Caco-2 (cell line): Measurements from ENCODE around the gene FNDC7. TPM values are rescaled to one million over a fixed set of nuclear protein-coding genes. Genes with fewer than 3 reads are reported as not detected.

Source experiments
- BruUV-seq: library from RNA; stranded (reverse); fragments of 400-500 nt; replicated peaks from 2 replicates; lab custom pipeline; 2021; lab: Mats Ljungman, UMichigan
- CTCF ChIA-PET: fragments of 300-600 bp; sonication (Branson Sonifier 250); formaldehyde crosslinking; loops from one replicate; lab custom pipeline; 2022; ENCODE audit warnings: antibody characterized with exemption; lab: Charles Lee
- POLR2A ChIA-PET: fragments of 300-600 bp; sonication (Branson Sonifier 250); formaldehyde crosslinking; loops from one replicate; lab custom pipeline; 2022; ENCODE audit warnings: antibody characterized with exemption; lab: Charles Lee
- DNase-seq, 2 experiments: peaks; one replicate each; pipeline versions ENCODE4 v3.0.0 to v3.0.0-alpha.2; 2020 to 2022
- H3K27me3 ChIP-seq: replicated peaks from 2 replicates; pipeline ENCODE4 v1.6.0; 2011; ENCODE audit warnings: low read length; ENCODE audit not compliant: control insufficient read depth, insufficient read depth
- H3K36me3 ChIP-seq: 2 replicates; pipeline ENCODE4 v1.5.1; 2011; ENCODE audit warnings: low read length; ENCODE audit not compliant: control insufficient read depth, insufficient read depth
- H3K4me1 ChIP-seq: fragments of 250-450 bp; sonication (Bioruptor Pico); 2 replicates; pipeline ENCODE4 v1.5.1; 2020; ENCODE audit warnings: mild to moderate bottlenecking
- H3K4me3 ChIP-seq: 2 replicates; pipeline ENCODE4 v1.5.1; 2011; ENCODE audit warnings: low read depth, mild to moderate bottlenecking, control low read depth, low read length
- H3K9me3 ChIP-seq: fragments of 250-450 bp; sonication (Bioruptor Pico); 2 replicates; pipeline ENCODE4 v1.5.1; 2020; ENCODE audit warnings: mild to moderate bottlenecking, moderate library complexity
- H3K27ac Mint-ChIP-seq: one replicate; pipeline ENCODE4 v1.8.0; 2022; ENCODE audit warnings: mixed read lengths; ENCODE audit not compliant: unreplicated experiment
- H3K27me3 Mint-ChIP-seq: one replicate; pipeline ENCODE4 v1.8.0; 2022; ENCODE audit warnings: mixed read lengths; ENCODE audit not compliant: insufficient read depth, unreplicated experiment
- H3K36me3 Mint-ChIP-seq: one replicate; pipeline ENCODE4 v1.8.0; 2022; ENCODE audit warnings: mild to moderate bottlenecking, mixed read lengths; ENCODE audit not compliant: insufficient read depth, unreplicated experiment
- H3K4me1 Mint-ChIP-seq: one replicate; pipeline ENCODE4 v1.8.0; 2022; ENCODE audit warnings: low read depth, mixed read lengths; ENCODE audit not compliant: unreplicated experiment
- H3K4me3 Mint-ChIP-seq: one replicate; pipeline ENCODE4 v1.8.0; 2022; ENCODE audit warnings: mild to moderate bottlenecking, moderate library complexity, mixed read lengths; ENCODE audit not compliant: unreplicated experiment
- H3K9me3 Mint-ChIP-seq: one replicate; pipeline ENCODE4 v1.8.0; 2022; ENCODE audit warnings: mixed read lengths; ENCODE audit not compliant: unreplicated experiment
- CTCF ChIP-seq, 2 experiments: fragments of 200-600 bp in 1 of 2; IDR thresholded peaks; 1 replicate in 1 of 2; 2 replicates in 1 of 2; pipeline versions ENCODE4 v1.5.1 to v1.8.0; 2011 to 2022; ENCODE audit warnings: antibody characterized with exemption in 1 of 2, control low read depth in 1 of 2, inconsistent platforms in 1 of 2, low read depth in 1 of 2, low read length in 1 of 2, mild to moderate bottlenecking in 1 of 2, moderate library complexity in 1 of 2; ENCODE audit not compliant: insufficient read depth in 1 of 2, severe bottlenecking in 1 of 2, unreplicated experiment in 1 of 2
- intact Hi-C: fragments of 100-400 bp; cut with micrococcal nuclease; formaldehyde crosslinking; loops from one replicate; pipeline ENCODE4 v1.10.0; 2022; ENCODE audit not compliant: unreplicated experiment
- total RNA-seq: library from RNA; stranded (reverse); gene quantifications from 2 replicates; pipeline ENCODE4 v1.2.3, GENCODE V29; 2022

FNDC7 gene
- total RNA-seq, 1 experiment from 2014 or later, result not detected

- H3K9me3 ChIP-seq, result no peaks in the 10 kb centered on the region
- no peaks in the 10 kb centered on the region for H3K9me3 Mint-ChIP-seq
- ChIA-PET CTCF (no interaction called here), POLR2A (no interaction called here)
- no peak overlapping the region for H3K4me3 Mint-ChIP-seq
- no peak overlapping the region for H3K4me3 ChIP-seq
- H3K4me1 ChIP-seq, result no peaks in the 10 kb centered on the region
- no peak for TF ChIP-seq CTCF (IDR thresholded peaks at IDR 0.05; ENCODE audit: insufficient read depth in 1 of 2, low read depth in 1 of 2, low read length in 1 of 2, severe bottlenecking in 1 of 2, unreplicated experiment in 1 of 2)
- peaks cover 9% of the 10 kb centered on the region for H3K36me3 Mint-ChIP-seq
- no peak overlapping the region for H3K27ac Mint-ChIP-seq
- no peak for DNase-seq
- no peaks in the 10 kb centered on the region for H3K27me3 Mint-ChIP-seq
- intact Hi-C loops, result no loop called here
- H3K27me3 ChIP-seq, result no peaks in the 10 kb centered on the region
- no peaks in the 10 kb centered on the region for H3K36me3 ChIP-seq
- H3K4me1 Mint-ChIP-seq, result no peaks in the 10 kb centered on the region
- BruUV-seq, result no TSS peak
These were observed 29.5 kb downstream of the FNDC7 start for GRCh38 chr1:108742253-108742652.

GRCh38 chr1:108745980-108746381, 33.3 kb downstream of the FNDC7 start:
- H3K27ac Mint-ChIP-seq, result peak overlapping the region; percentile 100
- peaks cover 9% of the 10 kb centered on the region for H3K4me1 Mint-ChIP-seq
- no TSS peak for BruUV-seq
- intact Hi-C loops, result loop anchor here (1.0 to 5.0 kb wide), 3 partner anchors 20 to 54 kb away; partner anchors contain the start of gene PRPF38B
- H3K4me1 ChIP-seq, result no peaks in the 10 kb centered on the region
- no peaks in the 10 kb centered on the region for H3K9me3 Mint-ChIP-seq
- H3K27me3 Mint-ChIP-seq, result no peaks in the 10 kb centered on the region
- H3K27me3 ChIP-seq, result no peaks in the 10 kb centered on the region
- no peak overlapping the region for H3K4me3 ChIP-seq
- peaks cover 12% of the 10 kb centered on the region for H3K36me3 Mint-ChIP-seq
- H3K36me3 ChIP-seq, result no peaks in the 10 kb centered on the region
- TF ChIP-seq CTCF (IDR thresholded peaks at IDR 0.05; ENCODE audit: insufficient read depth in 1 of 2, low read depth in 1 of 2, low read length in 1 of 2, severe bottlenecking in 1 of 2, unreplicated experiment in 1 of 2), result no peak
- CTCF ChIA-PET, result no interaction called here
- DNase-seq, result no peak
- POLR2A ChIA-PET, result no interaction called here
- no peaks in the 10 kb centered on the region for H3K9me3 ChIP-seq
- H3K4me3 Mint-ChIP-seq, result peak overlapping the region; percentile 100

GRCh38 chr1:108746382-108747170, 33.9 kb downstream of the FNDC7 start, which contains the start of gene STXBP3:
Gene STXBP3 (plus strand): TSS chr1:108746674. CDS start chr1:108746738, 64 bp downstream.
- TF ChIP-seq CTCF (IDR thresholded peaks at IDR 0.05; ENCODE audit: insufficient read depth in 1 of 2, low read depth in 1 of 2, low read length in 1 of 2, severe bottlenecking in 1 of 2, unreplicated experiment in 1 of 2), result peak; percentile 61 to 91
- H3K27me3 ChIP-seq, result no peaks in the 10 kb centered on the region
- H3K9me3 ChIP-seq, result no peaks in the 10 kb centered on the region
- TSS peak; percentile 71 for BruUV-seq
- Mint-ChIP-seq H3K4me1 (peaks cover 9% of the 10 kb centered on the region), H3K4me3 (peak within 1 kb of the TSS; percentile 100), H3K9me3 (no peaks in the 10 kb centered on the region), H3K27me3 (no peaks in the 10 kb centered on the region), H3K27ac (peak within 1 kb of the TSS; percentile 100), H3K36me3 (peaks cover 12% of the 10 kb centered on the region)
- H3K36me3 ChIP-seq, result no peaks in the 10 kb centered on the region
- H3K4me1 ChIP-seq, result no peaks in the 10 kb centered on the region
- CTCF ChIA-PET, result no interaction called here
- POLR2A ChIA-PET, result interaction anchor here (0.6 kb wide), 1 partner anchor 70 kb away, joined by 9 read pairs; no protein-coding TSS in a partner anchor
- DNase-seq, result peak; percentile 97
- intact Hi-C loops, result loop anchor here (1.0 to 5.0 kb wide), 3 partner anchors 20 to 54 kb away; partner anchors contain the start of gene PRPF38B
- peak within 1 kb of the TSS; percentile 65 for H3K4me3 ChIP-seq
